HG02588 (cell line): ENCODE data around the gene COX8A.

Source experiments
- ATAC-seq: cut with Tn5 transposase; IDR thresholded peaks from one replicate; pipeline ENCODE4 v1.9.1; 2021; ENCODE audit warnings: mild to moderate bottlenecking, moderate library complexity; ENCODE audit not compliant: unreplicated experiment

COX8A gene

GRCh38 chr11:64001484-64002420 is 27.3 kb downstream of the COX8A start:
- ATAC-seq: no peak

GRCh38 chr11:64003807-64004589 is 29.6 kb downstream of the COX8A start:
- ATAC-seq: no peak

GRCh38 chr11:64004590-64004984 is 30.2 kb downstream of the COX8A start:
- ATAC-seq: no peak

- ATAC-seq: no peak
Observed at GRCh38 chr11:64005691-64006090, 31.3 kb downstream of the COX8A start.

GRCh38 chr11:64006398-64006797 is 32.0 kb downstream of the COX8A start:
- ATAC-seq: no peak

- no peak for ATAC-seq
Observed at GRCh38 chr11:64007160-64007628, 32.8 kb downstream of the COX8A start.

- ATAC-seq: no peak
Observed at GRCh38 chr11:64007629-64008282, 33.3 kb downstream of the COX8A start.

- ATAC-seq: no peak
Observed at GRCh38 chr11:64008283-64008913, 34.0 kb downstream of the COX8A start.

- ATAC-seq: no peak
Observed at GRCh38 chr11:64008914-64009633, 34.7 kb downstream of the COX8A start.

- ATAC-seq: no peak
Observed at GRCh38 chr11:64009710-64010109, 35.3 kb downstream of the COX8A start.

GRCh38 chr11:64010783-64011182 is 36.4 kb downstream of the COX8A start:
- ATAC-seq: no peak

- no peak for ATAC-seq
Observed at GRCh38 chr11:64011371-64011770, 37.0 kb downstream of the COX8A start.

GRCh38 chr11:64013141-64013896 is 38.9 kb downstream of the COX8A start:
- ATAC-seq: no peak

- no peak for ATAC-seq
Observed at GRCh38 chr11:64014356-64014755, 39.9 kb downstream of the COX8A start.

GRCh38 chr11:64015510-64015909 is 41.1 kb downstream of the COX8A start:
- ATAC-seq: no peak

- no peak for ATAC-seq
Observed at GRCh38 chr11:64015935-64016845, 41.8 kb downstream of the COX8A start.

GRCh38 chr11:64017945-64018224 is 43.5 kb downstream of the COX8A start:
- no peak for ATAC-seq

GRCh38 chr11:64018310-64018709 is 43.9 kb downstream of the COX8A start:
- ATAC-seq: no peak
